Suprapubic skin (tissue), 4 donors: Measurements from ENCODE around the gene PRR12. TPM values are rescaled to one million over a fixed set of nuclear protein-coding genes. Genes with fewer than 3 reads are reported as not detected.

Experiments
- DNase-seq, 2 donors: peaks; one replicate each; pipeline ENCODE4 v3.0.0-alpha.2; 2019; ENCODE audit warnings: low spot score in 2 of 2
- H3K27ac ChIP-seq: fragments of 200-600 bp; sonication (generic); one replicate; pipeline ENCODE4 v1.5.1; 2019
- H3K27me3 ChIP-seq: fragments of 200-600 bp; sonication (generic); one replicate; pipeline ENCODE4 v1.5.1; 2019
- H3K36me3 ChIP-seq: fragments of 200-600 bp; sonication (generic); one replicate; pipeline ENCODE4 v1.5.1; 2019
- H3K4me1 ChIP-seq: fragments of 200-600 bp; sonication (generic); one replicate; pipeline ENCODE4 v1.5.1; 2019
- H3K4me3 ChIP-seq: fragments of 200-600 bp; sonication (generic); one replicate; pipeline ENCODE4 v1.5.1; 2019; ENCODE audit warnings: mild to moderate bottlenecking
- H3K9me3 ChIP-seq: fragments of 200-600 bp; sonication (generic); one replicate; pipeline ENCODE4 v1.5.1; 2019
- EP300 ChIP-seq: sonication (generic); formaldehyde crosslinking; IDR thresholded peaks from one replicate; pipeline ENCODE4 v1.6.1; 2017; ENCODE audit warnings: antibody characterized with exemption
- POLR2A ChIP-seq, 2 donors: fragments of 450-650 bp; IDR thresholded peaks; one replicate each; pipeline ENCODE4 v1.6.1; 2017; ENCODE audit warnings: antibody characterized with exemption in 2 of 2, mild to moderate bottlenecking in 2 of 2, moderate library complexity in 2 of 2
- POLR2AphosphoS5 ChIP-seq, 3 donors: sonication (generic); formaldehyde crosslinking; IDR thresholded peaks; one replicate each; pipeline ENCODE4 v1.6.1; 2017; ENCODE audit warnings: antibody characterized with exemption in 3 of 3
- WGBS: methylation state at CpG from one replicate; pipeline ENCODE4 v1.1.5; 2018; 5-methylcytosine and 5-hydroxymethylcytosine counted together
- total RNA-seq, 4 donors: library from RNA; depleted of rRNA; stranded (reverse); fragments of >200 nt; gene quantifications; one replicate each; pipeline ENCODE4 v1.1.0, GENCODE V29; 2016
- TF ChIP-seq, protein P1 (sequence below), 2 donors: fragments of 200-600 bp in 1 of 2; fragments of 450-650 bp in 1 of 2; sonication (generic) in 1 of 2; IDR thresholded peaks; one replicate each; pipeline ENCODE4 v1.5.1; 2016 to 2019; ENCODE audit warnings: antibody characterized with exemption in 2 of 2, mild to moderate bottlenecking in 1 of 2, moderate library complexity in 1 of 2

The PRR12 gene
- total RNA-seq, 4 donors from 2014 or later: 24.6 to 50.3 (median 38.9) TPM

DNA sequence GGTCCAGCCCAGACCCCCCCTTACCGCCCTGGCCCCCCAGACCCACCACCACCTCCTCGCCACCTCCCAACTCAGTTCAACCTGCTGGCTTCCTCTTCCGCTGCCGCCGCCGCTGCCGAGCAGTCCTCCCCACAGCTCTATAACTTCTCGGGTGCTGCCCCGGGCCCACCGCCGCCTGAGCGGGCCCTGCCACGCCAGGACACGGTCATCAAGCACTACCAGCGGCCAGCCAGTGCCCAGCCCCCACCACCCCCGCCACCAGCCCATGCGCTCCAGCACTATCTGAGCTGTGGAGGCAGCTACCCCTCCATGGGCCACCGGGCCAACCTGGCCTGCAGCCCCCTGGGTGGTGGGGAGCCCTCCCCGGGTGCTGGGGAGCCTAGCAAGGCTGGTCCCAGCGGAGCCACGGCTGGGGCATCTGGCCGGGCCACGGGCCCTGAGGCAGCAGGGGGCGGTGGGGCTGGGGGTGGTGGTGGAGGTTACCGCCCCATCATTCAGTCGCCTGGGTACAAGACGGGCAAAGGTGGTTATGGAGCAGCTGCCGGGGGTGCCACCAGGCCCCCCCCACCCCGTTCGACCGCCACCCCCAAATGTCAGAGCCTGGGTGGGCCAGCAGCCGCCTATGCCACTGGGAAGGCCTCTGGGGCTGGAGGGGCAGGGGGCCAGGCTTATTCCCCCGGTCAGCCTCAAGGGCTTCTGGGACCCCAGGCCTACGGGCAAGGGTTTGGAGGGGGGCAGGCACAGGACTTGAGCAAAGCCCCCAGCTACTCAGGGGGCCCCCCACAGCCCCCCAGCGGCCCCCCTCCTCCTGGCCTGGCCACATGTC lies 4.2 kb downstream of the PRR12 start:
- WGBS: 95% methylated on average over 13 of the region's 35 CpGs
- H3K36me3 ChIP-seq: peaks cover 62% of the 10 kb centered on the region

DNA sequence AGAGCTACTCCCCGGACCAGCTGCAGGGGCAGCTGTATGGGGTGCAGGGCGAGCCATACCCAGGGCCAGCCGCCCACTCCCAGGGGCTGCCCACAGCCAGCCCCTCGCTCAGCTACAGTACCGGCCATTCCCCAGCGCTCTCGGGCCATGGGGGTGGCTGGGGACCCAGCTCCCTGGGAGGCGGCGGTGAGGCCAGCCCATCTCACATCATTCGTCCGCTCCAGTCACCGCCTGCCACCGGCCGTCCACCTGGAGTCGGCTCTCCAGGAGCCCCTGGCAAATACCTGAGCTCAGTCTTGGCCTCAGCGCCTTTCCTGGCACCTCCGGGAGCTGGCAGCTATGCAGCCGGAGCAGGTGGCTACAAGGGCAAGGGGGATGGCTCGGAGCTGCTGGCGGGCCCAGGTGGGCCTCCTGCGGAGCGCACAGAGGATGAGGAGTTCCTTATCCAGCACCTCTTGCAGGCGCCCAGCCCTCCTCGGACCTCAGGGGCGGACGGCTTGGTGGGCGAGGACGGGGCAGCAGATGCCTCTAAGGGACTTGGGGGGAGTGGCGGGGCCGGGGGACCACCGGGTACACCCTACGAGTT lies 4.9 kb downstream of the PRR12 start:
- 89% methylated on average over 9 of the region's 32 CpGs for WGBS
- DNase-seq: no peak

More for the DNA sequence above, 4.2 kb downstream of the PRR12 start:
- H3K27ac ChIP-seq: no peak overlapping the region
- H3K9me3 ChIP-seq: no peaks in the 10 kb centered on the region
- peaks cover 31% of the 10 kb centered on the region for H3K4me1 ChIP-seq
- H3K4me3 ChIP-seq: no peak overlapping the region
- no peaks in the 10 kb centered on the region for H3K27me3 ChIP-seq
- DNase-seq: no peak
- TF ChIP-seq EP300 (no peak), POLR2AphosphoS5 (IDR thresholded peaks at IDR 0.05) (no peak), POLR2A (IDR thresholded peaks at IDR 0.05) (no peak)
- TF ChIP-seq, protein P1, sequence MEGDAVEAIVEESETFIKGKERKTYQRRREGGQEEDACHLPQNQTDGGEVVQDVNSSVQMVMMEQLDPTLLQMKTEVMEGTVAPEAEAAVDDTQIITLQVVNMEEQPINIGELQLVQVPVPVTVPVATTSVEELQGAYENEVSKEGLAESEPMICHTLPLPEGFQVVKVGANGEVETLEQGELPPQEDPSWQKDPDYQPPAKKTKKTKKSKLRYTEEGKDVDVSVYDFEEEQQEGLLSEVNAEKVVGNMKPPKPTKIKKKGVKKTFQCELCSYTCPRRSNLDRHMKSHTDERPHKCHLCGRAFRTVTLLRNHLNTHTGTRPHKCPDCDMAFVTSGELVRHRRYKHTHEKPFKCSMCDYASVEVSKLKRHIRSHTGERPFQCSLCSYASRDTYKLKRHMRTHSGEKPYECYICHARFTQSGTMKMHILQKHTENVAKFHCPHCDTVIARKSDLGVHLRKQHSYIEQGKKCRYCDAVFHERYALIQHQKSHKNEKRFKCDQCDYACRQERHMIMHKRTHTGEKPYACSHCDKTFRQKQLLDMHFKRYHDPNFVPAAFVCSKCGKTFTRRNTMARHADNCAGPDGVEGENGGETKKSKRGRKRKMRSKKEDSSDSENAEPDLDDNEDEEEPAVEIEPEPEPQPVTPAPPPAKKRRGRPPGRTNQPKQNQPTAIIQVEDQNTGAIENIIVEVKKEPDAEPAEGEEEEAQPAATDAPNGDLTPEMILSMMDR (IDR thresholded peaks at IDR 0.05): no peak

DNA sequence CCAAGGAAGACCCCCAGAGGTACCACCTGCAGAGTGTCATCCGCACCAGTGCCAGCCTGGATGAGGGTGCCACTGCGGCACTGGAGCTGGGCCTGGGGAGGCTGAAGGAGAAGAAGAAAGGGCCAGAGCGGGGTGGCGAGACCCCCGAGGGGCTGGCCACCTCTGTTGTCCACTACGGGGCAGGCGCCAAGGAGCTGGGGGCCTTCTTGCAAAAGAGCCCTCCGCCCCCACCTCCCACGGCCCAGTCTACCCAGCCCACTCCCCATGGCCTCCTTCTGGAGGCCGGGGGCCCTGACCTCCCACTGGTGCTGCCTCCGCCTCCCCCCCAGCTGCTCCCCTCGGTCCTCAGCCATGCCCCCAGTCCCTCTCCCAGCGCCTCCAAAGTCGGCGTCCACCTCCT lies 5.4 kb downstream of the PRR12 start:
- peaks cover 70% of the 10 kb centered on the region for H3K36me3 ChIP-seq
- TF ChIP-seq, protein P1 (IDR thresholded peaks at IDR 0.05): no peak
- TF ChIP-seq EP300 (no peak), POLR2A (IDR thresholded peaks at IDR 0.05) (no peak), POLR2AphosphoS5 (IDR thresholded peaks at IDR 0.05) (no peak)
- H3K27ac ChIP-seq: no peak overlapping the region
- DNase-seq: no peak
- WGBS: 93% methylated on average over 15 of the region's 15 CpGs
- H3K4me3 ChIP-seq: no peak overlapping the region
- peaks cover 26% of the 10 kb centered on the region for H3K4me1 ChIP-seq
- no peaks in the 10 kb centered on the region for H3K9me3 ChIP-seq
- no peaks in the 10 kb centered on the region for H3K27me3 ChIP-seq

More for the DNA sequence above, 4.9 kb downstream of the PRR12 start:
- Histone ChIP-seq H3K27ac (no peak overlapping the region), H3K36me3 (peaks cover 65% of the 10 kb centered on the region), H3K4me3 (no peak overlapping the region), H3K4me1 (peaks cover 26% of the 10 kb centered on the region), H3K27me3 (no peaks in the 10 kb centered on the region), H3K9me3 (no peaks in the 10 kb centered on the region)
- TF ChIP-seq EP300 (no peak), POLR2A (IDR thresholded peaks at IDR 0.05) (no peak), POLR2AphosphoS5 (IDR thresholded peaks at IDR 0.05) (no peak)
- TF ChIP-seq, protein P1 (IDR thresholded peaks at IDR 0.05): no peak

DNA sequence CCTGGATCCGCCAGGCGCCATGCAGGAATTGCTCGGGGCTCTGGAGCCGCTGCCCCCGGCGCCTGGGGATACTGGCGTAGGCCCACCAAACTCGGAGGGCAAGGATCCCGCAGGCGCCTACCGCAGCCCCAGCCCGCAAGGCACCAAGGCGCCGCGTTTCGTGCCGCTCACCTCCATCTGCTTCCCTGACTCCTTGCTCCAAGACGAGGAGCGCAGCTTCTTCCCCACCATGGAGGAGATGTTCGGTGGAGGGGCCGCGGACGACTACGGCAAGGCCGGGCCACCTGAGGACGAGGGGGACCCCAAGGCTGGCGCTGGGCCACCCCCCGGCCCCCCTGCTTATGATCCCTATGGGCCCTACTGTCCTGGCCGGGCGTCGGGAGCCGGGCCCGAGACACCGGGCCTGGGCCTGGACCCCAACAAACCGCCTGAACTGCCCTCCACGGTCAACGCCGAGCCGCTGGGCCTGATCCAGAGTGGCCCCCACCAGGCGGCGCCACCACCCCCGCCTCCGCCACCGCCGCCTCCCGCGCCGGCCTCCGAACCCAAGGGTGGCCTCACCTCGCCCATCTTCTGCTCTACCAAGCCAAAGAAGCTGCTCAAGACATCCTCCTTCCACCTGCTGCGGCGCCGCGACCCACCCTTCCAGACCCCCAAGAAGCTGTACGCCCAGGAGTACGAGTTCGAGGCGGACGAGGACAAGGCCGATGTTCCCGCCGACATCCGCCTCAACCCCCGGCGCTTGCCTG lies 6.1 kb downstream of the PRR12 start:
- 96% methylated on average over 33 of the region's 65 CpGs for WGBS
- Histone ChIP-seq H3K4me1 (peaks cover 24% of the 10 kb centered on the region), H3K27me3 (no peaks in the 10 kb centered on the region), H3K27ac (no peak overlapping the region), H3K4me3 (no peak overlapping the region), H3K9me3 (no peaks in the 10 kb centered on the region), H3K36me3 (peaks cover 77% of the 10 kb centered on the region)
- TF ChIP-seq EP300 (no peak), POLR2A (IDR thresholded peaks at IDR 0.05) (no peak)
- TF ChIP-seq, protein P1 (IDR thresholded peaks at IDR 0.05): no peak
- DNase-seq: no peak

DNA sequence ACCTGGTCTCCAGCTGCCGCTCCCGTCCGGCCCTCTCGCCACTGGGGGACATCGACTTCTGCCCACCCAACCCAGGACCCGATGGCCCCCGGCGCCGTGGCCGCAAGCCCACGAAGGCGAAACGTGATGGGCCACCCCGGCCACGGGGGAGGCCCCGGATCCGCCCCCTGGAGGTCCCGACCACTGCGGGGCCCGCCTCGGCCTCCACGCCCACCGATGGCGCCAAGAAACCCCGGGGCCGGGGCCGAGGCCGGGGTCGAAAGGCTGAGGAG lies 6.7 kb downstream of the PRR12 start:
- Histone ChIP-seq H3K27ac (no peak overlapping the region), H3K27me3 (no peaks in the 10 kb centered on the region), H3K4me1 (peaks cover 18% of the 10 kb centered on the region), H3K36me3 (peaks cover 82% of the 10 kb centered on the region), H3K9me3 (no peaks in the 10 kb centered on the region), H3K4me3 (no peak overlapping the region)
- WGBS: 94% methylated on average over 29 of the region's 29 CpGs
- DNase-seq: no peak
- no peak for TF ChIP-seq EP300
- TF ChIP-seq, protein P1 (IDR thresholded peaks at IDR 0.05): no peak
- no peak for TF ChIP-seq POLR2AphosphoS5 (IDR thresholded peaks at IDR 0.05)
- TF ChIP-seq POLR2A (IDR thresholded peaks at IDR 0.05): no peak
